ENCODE measurements around the gene CPLX1.

- TF ChIP-seq POLR2A (IDR thresholded peaks at IDR 0.05) = no peak
- no peak for TF ChIP-seq CTCF (IDR thresholded peaks at IDR 0.05)
Measured at GRCh38 chr4:813900-814299, 12.0 kb downstream of the CPLX1 start.
